A549 (cell line): ENCODE data around the gene LHX5.

Experiments used
- CTCF ChIP-seq: fragments of >200 bp; sonication (Bioruptor Twin); formaldehyde crosslinking; IDR thresholded peaks from 3 replicates; pipeline ENCODE4 v1.5.1; 2016
- MAZ ChIP-seq: fragments of 150-350 bp; IDR thresholded peaks from 2 replicates; pipeline ENCODE4 v1.6.1; 2014; ENCODE audit warnings: antibody characterized with exemption, low read depth, low read length, borderline replicate concordance
- POLR2A ChIP-seq: IDR thresholded peaks from 2 replicates; pipeline ENCODE4 v1.6.1; 2012; ENCODE audit warnings: mild to moderate bottlenecking, low read length
- SMC3 ChIP-seq: fragments of >200 bp; sonication (Bioruptor Twin); formaldehyde crosslinking; IDR thresholded peaks from 3 replicates; pipeline ENCODE4 v1.6.1; 2018; ENCODE audit warnings: inconsistent platforms
- ZNF302 ChIP-seq: fragments of 250-450 bp; sonication (Bioruptor Pico); IDR thresholded peaks from 2 replicates; pipeline ENCODE4 v1.9.0; 2021; ENCODE audit warnings: inconsistent platforms, mild to moderate bottlenecking, moderate library complexity

- no peak for TF ChIP-seq MAZ
- no peak for TF ChIP-seq CTCF
- TF ChIP-seq SMC3: no peak
- no peak for TF ChIP-seq POLR2A
- no peak for TF ChIP-seq ZNF302 (CRISPR knock-in tag)
These were observed 22.4 kb downstream of the LHX5 start for GRCh38 chr12:113449299-113449698.
